ENCODE data around the gene CTBP2. TPM values are rescaled to one million over a fixed set of nuclear protein-coding genes. Genes with fewer than 3 reads are reported as not detected.

Gene CTBP2
- total RNA-seq, 1 donor from 2014 or later, result 57.3 TPM

DNA sequence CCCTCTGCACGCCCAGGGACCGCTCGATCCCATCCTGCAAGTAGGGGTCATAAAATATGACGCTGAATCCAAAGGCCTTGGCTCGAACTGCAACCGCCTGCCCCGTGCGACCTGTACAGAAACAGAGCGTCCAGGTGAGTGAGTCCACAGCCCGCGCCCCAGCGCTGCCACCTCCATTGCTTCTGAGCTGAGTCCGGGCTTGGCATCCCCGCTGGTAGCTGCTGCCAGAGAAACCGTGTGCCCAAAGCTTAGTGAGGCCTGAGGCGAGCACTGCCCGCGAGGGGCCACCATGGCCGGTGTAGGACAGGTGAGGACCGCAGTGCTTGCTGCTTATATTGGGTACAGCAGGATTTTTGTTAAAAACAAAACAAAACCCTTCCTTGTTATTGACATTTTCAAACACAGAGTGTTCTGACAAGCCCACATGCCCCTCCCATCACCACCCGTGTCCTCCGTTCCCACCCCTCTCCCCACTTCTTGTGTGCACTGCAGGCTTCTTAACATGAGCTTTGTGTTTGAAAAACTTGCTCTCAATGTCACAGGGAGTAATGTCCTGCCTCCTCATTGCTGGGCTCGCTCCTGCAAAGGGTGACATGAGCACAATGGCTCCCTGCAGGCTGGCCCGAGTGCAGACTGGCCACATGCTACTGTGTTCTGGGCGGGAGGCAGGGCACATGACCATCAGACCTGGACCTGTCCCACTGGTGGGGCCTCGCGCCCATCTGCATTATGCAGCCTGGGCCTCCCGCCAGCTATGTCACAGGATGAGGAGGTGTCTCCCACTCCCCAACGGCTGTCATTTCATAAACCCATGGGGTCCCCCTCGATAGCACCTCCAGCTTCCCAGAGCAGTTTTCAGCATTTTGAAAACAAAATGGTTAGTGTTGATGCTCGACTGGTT lies 165.5 kb downstream of the CTBP2 start:
- no peak for DNase-seq (ENCODE audit: low read depth)
- TF ChIP-seq, protein P1, sequence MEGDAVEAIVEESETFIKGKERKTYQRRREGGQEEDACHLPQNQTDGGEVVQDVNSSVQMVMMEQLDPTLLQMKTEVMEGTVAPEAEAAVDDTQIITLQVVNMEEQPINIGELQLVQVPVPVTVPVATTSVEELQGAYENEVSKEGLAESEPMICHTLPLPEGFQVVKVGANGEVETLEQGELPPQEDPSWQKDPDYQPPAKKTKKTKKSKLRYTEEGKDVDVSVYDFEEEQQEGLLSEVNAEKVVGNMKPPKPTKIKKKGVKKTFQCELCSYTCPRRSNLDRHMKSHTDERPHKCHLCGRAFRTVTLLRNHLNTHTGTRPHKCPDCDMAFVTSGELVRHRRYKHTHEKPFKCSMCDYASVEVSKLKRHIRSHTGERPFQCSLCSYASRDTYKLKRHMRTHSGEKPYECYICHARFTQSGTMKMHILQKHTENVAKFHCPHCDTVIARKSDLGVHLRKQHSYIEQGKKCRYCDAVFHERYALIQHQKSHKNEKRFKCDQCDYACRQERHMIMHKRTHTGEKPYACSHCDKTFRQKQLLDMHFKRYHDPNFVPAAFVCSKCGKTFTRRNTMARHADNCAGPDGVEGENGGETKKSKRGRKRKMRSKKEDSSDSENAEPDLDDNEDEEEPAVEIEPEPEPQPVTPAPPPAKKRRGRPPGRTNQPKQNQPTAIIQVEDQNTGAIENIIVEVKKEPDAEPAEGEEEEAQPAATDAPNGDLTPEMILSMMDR (conservative IDR thresholded peaks at IDR 0.05; ENCODE audit: low read depth, low read length), result no peak
- no peak overlapping the region for H3K4me3 ChIP-seq (ENCODE audit: low read depth, low read length)

DNA sequence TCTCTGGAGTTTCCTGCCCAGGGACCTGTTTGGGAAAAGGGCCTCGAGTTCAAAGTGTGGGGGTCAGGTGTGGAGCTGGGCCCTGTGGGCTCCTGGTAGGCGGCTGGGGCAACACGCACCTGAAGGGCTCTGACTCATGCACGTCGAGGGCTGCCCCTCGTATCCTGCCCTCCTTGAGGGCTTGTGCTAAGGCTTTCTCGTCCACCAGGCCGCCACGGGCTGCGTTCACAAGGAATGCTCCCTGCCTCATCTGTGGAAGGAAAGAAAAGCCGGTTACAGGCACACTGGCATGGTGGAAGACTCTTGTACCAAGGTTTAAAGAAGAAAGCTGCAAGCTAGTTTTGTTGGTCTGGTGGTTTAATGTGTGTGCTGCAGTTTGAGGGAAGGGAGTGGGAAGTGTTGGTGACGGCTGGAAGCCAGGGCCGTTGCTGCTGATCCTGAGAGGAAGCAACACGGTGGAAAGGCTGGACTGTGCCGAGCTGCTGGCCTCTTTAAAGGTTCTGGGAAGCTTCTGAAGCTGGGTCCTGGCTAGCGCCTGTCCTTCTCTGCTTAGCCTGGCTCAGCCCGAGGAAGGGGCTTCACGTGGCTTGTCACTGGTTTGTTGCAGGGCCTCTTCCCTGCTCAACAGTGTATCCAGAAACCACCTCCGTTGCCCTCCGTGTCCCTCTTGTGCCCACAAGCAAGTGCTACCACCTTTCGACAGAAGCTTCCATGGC lies 166.5 kb downstream of the CTBP2 start:
- DNase-seq (ENCODE audit: low read depth), result no peak
- TF ChIP-seq, protein P1 (conservative IDR thresholded peaks at IDR 0.05; ENCODE audit: low read depth, low read length), result no peak
- H3K4me3 ChIP-seq (ENCODE audit: low read depth, low read length), result no peak overlapping the region

DNA sequence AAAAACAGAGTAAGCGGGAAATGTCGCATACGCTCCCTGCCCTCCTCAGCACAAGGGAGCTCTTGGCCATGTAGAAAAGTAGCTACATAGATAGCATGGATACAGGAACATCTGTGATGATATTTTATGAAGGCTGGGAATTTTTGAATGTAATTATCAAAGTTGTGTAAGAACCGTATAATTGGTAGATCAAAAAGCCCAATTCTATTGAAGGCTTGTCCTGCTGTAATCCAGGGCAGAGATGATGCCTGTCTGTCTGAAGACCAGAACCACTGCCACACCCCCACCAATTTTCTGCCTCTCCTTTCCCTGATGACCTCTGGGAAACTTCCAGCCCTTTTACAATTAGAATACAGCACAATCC lies 167.0 kb downstream of the CTBP2 start:
- TF ChIP-seq, protein P1 (conservative IDR thresholded peaks at IDR 0.05; ENCODE audit: low read depth, low read length), result no peak
- no peak overlapping the region for H3K4me3 ChIP-seq (ENCODE audit: low read depth, low read length)
- no peak for DNase-seq (ENCODE audit: low read depth)

DNA sequence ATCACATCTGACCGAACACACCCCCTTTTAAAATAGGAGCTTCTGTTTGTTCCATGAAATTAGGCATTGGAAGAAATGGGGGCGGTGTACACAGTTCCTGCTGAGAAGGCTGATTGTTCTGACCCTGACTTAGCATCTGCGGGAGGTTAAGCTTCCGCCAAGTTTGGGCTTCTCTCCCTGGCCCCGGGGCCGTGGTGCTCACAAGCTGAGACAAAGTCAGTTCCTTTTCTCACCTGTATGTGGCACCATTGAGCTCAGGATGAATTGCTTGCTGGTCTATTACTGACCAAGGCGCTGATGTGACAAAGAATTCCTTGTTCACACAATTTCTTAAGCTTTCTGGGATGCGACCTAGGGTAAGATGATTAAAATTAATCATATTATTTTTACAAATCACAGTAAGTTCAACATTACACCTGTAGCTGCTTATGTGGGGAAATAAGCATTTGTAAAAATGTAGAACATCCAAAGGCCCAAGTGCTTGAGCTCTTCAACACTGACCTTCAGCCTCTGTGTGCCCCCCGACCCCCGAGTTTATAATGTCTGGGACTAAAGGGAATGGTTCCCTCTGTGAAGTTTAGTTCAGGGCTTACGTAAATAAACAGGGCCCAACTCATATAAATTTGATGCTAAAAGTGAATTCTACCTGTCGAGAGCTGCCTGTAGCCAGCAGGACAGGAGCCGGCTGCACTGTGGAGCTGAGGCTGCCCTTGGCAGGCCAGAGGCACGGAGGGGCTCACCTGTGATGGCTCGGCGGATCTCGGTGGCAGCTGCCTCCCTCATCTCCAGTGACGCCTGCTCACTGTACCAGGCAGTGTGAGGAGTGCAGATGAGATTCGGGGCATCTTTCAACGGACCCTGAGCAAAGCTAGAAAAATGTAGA lies 167.7 kb downstream of the CTBP2 start:
- TF ChIP-seq, protein P1 (conservative IDR thresholded peaks at IDR 0.05; ENCODE audit: low read depth, low read length), result peak; percentile 60
- H3K4me3 ChIP-seq (ENCODE audit: low read depth, low read length), result no peak overlapping the region
- no peak for DNase-seq (ENCODE audit: low read depth)

DNA sequence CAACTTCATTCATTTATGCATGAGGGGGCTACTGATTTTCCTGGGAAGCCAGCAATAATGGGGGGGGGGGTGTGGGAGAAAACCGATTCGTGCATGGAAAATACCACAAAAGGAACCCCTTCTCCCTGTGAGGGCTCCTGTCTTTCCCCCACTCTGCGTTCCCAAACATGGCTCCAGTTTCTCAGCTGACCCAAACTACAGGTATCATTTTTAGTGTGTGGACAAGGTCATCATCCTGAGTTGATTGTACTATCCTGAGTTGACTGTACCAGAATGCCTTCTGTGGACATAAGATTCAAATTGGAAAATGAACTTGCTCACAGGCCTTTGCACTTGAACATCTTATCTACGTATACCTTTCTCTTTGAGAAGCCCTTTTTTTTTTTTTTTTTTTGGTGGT lies 168.5 kb downstream of the CTBP2 start:
- H3K4me3 ChIP-seq (ENCODE audit: low read depth, low read length), result no peak overlapping the region
- DNase-seq (ENCODE audit: low read depth), result no peak
- TF ChIP-seq, protein P1 (conservative IDR thresholded peaks at IDR 0.05; ENCODE audit: low read depth, low read length), result no peak

DNA sequence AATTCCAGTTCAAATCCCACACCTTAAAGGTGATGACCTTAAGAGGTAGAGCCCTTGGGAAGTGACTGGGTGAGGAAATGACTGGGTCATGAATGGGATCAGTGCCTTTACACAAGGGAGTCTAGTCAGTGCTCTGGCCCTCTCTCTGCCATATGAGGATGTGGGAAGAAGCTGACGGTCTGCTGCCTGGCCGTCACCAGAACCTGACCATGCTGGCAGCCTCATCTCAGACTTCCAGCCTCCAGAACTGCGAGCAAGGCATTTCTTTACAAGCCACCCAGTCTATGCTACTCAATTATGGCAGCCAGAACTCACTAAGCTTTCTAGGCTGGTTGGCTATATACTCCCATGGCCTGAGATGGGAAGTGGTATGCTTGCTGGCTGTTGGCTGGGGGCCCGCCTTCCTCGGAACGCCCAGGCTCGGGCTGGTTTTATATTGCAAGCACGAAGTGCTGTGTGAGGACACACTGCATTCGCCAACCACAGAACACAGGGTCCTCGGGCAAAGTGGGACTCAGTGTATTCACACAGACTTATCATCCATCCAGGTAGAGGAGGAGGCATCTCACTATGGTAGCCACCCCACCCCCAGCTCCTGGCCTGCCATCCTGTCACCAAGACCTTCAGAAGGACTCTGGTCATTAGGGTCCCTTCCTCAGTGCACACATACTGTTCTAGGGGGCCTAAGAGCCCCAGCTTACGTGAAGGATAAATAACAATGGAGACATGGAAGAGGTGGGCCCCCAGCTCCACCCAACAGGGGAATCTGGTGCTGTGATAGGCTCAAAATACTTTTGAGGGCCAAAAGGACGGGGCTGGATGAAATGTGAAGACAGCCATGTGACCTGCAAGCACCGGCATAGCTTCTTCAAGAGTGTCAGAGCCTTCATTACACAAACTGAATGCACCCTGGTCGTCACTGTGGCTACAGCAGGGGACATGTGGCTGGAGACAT lies 169.4 kb downstream of the CTBP2 start:
- TF ChIP-seq, protein P1 (conservative IDR thresholded peaks at IDR 0.05; ENCODE audit: low read depth, low read length), result no peak
- H3K4me3 ChIP-seq (ENCODE audit: low read depth, low read length), result no peak overlapping the region
- no peak for DNase-seq (ENCODE audit: low read depth)
